Endothelial cell of umbilical vein (primary cell): ENCODE measurements around the gene MAPK4.

Experiments used
- EZH2 ChIP-seq: IDR thresholded peaks from 2 replicates; pipeline ENCODE4 v1.6.1; 2012; ENCODE audit warnings: borderline replicate concordance, low read depth, mild to moderate bottlenecking, moderate library complexity, low read length, inconsistent platforms; ENCODE audit not compliant: severe bottlenecking
- GATA2 ChIP-seq: IDR thresholded peaks from 2 replicates; pipeline ENCODE4 v1.7.0; 2011; ENCODE audit warnings: low read depth, mild to moderate bottlenecking, moderate library complexity, mixed read lengths, low read length; ENCODE audit not compliant: insufficient read length, insufficient read depth
- POLR2AphosphoS5 ChIP-seq: IDR thresholded peaks from 2 replicates; pipeline ENCODE4 v1.6.1; 2012; ENCODE audit warnings: low read depth, mild to moderate bottlenecking, control low read depth, low read length, moderate library complexity; ENCODE audit not compliant: insufficient read depth
- TF ChIP-seq, protein P1 (sequence below), 2 donors: IDR thresholded peaks; 1 replicate in 1 of 2; 2 replicates in 1 of 2; pipeline ENCODE4 v1.5.1; 2011; ENCODE audit warnings: low read length in 2 of 2, mild to moderate bottlenecking in 2 of 2, moderate library complexity in 2 of 2, control low read depth in 1 of 2, inconsistent platforms in 1 of 2, low read depth in 1 of 2; ENCODE audit not compliant: insufficient read depth in 1 of 2; ENCODE audit errors: extremely low read depth in 1 of 2

DNA sequence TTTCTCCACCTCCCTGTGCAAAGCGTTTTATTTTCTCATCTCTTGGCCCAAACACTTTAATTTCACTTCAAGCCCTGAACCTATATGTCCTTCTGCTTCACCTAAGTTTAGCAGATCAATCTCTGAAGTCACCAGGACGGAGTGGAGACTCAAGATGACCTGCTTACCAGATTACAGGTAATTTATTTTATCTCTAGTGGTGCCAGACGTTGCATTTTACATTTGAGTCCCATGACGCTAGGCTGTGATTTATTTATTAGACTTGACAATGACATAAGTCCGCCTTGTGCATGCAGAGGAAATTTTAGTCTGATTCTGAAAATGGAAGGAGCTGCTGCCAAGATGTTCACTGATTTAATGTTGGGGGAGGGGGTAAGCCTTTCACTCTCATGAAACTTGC lies 186.1 kb downstream of the MAPK4 start:
- TF ChIP-seq, protein P1, sequence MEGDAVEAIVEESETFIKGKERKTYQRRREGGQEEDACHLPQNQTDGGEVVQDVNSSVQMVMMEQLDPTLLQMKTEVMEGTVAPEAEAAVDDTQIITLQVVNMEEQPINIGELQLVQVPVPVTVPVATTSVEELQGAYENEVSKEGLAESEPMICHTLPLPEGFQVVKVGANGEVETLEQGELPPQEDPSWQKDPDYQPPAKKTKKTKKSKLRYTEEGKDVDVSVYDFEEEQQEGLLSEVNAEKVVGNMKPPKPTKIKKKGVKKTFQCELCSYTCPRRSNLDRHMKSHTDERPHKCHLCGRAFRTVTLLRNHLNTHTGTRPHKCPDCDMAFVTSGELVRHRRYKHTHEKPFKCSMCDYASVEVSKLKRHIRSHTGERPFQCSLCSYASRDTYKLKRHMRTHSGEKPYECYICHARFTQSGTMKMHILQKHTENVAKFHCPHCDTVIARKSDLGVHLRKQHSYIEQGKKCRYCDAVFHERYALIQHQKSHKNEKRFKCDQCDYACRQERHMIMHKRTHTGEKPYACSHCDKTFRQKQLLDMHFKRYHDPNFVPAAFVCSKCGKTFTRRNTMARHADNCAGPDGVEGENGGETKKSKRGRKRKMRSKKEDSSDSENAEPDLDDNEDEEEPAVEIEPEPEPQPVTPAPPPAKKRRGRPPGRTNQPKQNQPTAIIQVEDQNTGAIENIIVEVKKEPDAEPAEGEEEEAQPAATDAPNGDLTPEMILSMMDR (IDR thresholded peaks at IDR 0.05; ENCODE audit: extremely low read depth in 1 of 2, insufficient read depth in 1 of 2, low read depth in 1 of 2, low read length in 2 of 2) = no peak
- TF ChIP-seq POLR2AphosphoS5 (no peak), GATA2 (no peak), EZH2 (no peak)
